Panc1 (cell line): Measurements from ENCODE around the gene PTPN2. TPM values are rescaled to one million over a fixed set of nuclear protein-coding genes. Genes with fewer than 3 reads are reported as not detected.
"Not testable (repeated sequence)": the region's sequence is repeated elsewhere in the genome, so short reads cannot be mapped to it uniquely, and the experiment has no call there.

ENCODE experiments used
- ATAC-seq: fragments of 200-7000 bp; cut with Tn5 transposase; 2 replicates; pipeline ENCODE4 v1.9.1; 2020; ENCODE audit warnings: mild to moderate bottlenecking, moderate library complexity
- BruUV-seq: library from RNA; stranded (reverse); fragments of 400-500 nt; replicated peaks from 2 replicates; lab custom pipeline; 2021; lab: Mats Ljungman, UMichigan
- CTCF ChIA-PET: fragments of 300-600 bp; sonication (Branson Sonifier 250); formaldehyde crosslinking; loops from one replicate; lab custom pipeline; 2022; ENCODE audit warnings: antibody characterized with exemption; lab: Charles Lee
- POLR2A ChIA-PET: fragments of 300-600 bp; sonication (Branson Sonifier 250); formaldehyde crosslinking; loops from one replicate; lab custom pipeline; 2022; ENCODE audit warnings: antibody characterized with exemption; lab: Charles Lee
- DNase-seq: peaks from one replicate; pipeline ENCODE4 v3.0.0-alpha.2; 2010; ENCODE audit warnings: low read depth, low spot score
- H3K27ac ChIP-seq: 2 replicates; pipeline ENCODE4 v1.5.1; 2011; ENCODE audit warnings: mild to moderate bottlenecking, low read length, inconsistent platforms
- H3K27me3 ChIP-seq: fragments of 200-500 bp; sonication (Bioruptor generic); 2 replicates; pipeline ENCODE4 v1.6.0; 2014; ENCODE audit warnings: low read length, inconsistent platforms; ENCODE audit not compliant: control insufficient read depth, insufficient read depth
- H3K36me3 ChIP-seq: fragments of 200-500 bp; sonication (Bioruptor generic); 2 replicates; pipeline ENCODE4 v1.5.1; 2014; ENCODE audit warnings: inconsistent platforms, mild to moderate bottlenecking, low read length, moderate library complexity; ENCODE audit not compliant: control insufficient read depth, insufficient read depth
- H3K4me1 ChIP-seq: 2 replicates; pipeline ENCODE4 v1.5.1; 2011; ENCODE audit warnings: inconsistent platforms, mild to moderate bottlenecking, low read length, moderate library complexity; ENCODE audit not compliant: control insufficient read depth, insufficient read depth
- H3K4me3 ChIP-seq, 2 experiments: 2 replicates each; pipeline ENCODE4 v1.5.1; 2011 to 2012; ENCODE audit warnings: low read depth in 2 of 2, low read length in 2 of 2, mild to moderate bottlenecking in 2 of 2, inconsistent platforms in 1 of 2, moderate library complexity in 1 of 2
- H3K9me3 ChIP-seq: fragments of 200-500 bp; sonication (Bioruptor generic); 2 replicates; pipeline ENCODE4 v1.5.1; 2014; ENCODE audit warnings: low read depth, mild to moderate bottlenecking, inconsistent platforms, low read length, moderate library complexity; ENCODE audit not compliant: control insufficient read depth, insufficient read depth
- POLR2AphosphoS5 ChIP-seq: IDR thresholded peaks from 2 replicates; pipeline ENCODE4 v1.6.1; 2012; ENCODE audit warnings: mild to moderate bottlenecking, low read depth, low read length, moderate library complexity
- SIN3A ChIP-seq: IDR thresholded peaks from 2 replicates; pipeline ENCODE4 v1.6.1; 2012; ENCODE audit warnings: low read depth, mild to moderate bottlenecking, low read length, moderate library complexity, borderline replicate concordance; ENCODE audit not compliant: insufficient read depth
- TCF7L2 ChIP-seq: IDR thresholded peaks from 2 replicates; pipeline ENCODE4 v1.6.1; 2011; ENCODE audit warnings: mild to moderate bottlenecking, low read depth, low read length, inconsistent platforms
- in situ Hi-C: cut with HindIII; loops from 2 replicates; pipeline ENCODE4 v1.10.0; 2016; ENCODE audit warnings: low sequenced_read_pairs, low pct_unique_long_range_greater_than_20kb
- intact Hi-C: fragments of 100-400 bp; cut with micrococcal nuclease; formaldehyde crosslinking; loops from one replicate; pipeline ENCODE4 v1.10.0; 2022; ENCODE audit not compliant: unreplicated experiment
- total RNA-seq: library from RNA; stranded (reverse); gene quantifications from one replicate; pipeline ENCODE4 v1.2.1, GENCODE V29; 2021; ENCODE audit not compliant: unreplicated experiment
- TF ChIP-seq, protein P1 (sequence below): fragments of 450-650 bp; IDR thresholded peaks from 2 replicates; pipeline ENCODE4 v1.5.1; 2017; ENCODE audit warnings: mild to moderate bottlenecking
- TF ChIP-seq, protein P2 (sequence below), 2 experiments: IDR thresholded peaks; 2 replicates each; pipeline ENCODE4 v1.6.1; 2011 to 2012; ENCODE audit warnings: low read depth in 2 of 2, control low read depth in 1 of 2, low read length in 1 of 2, mild to moderate bottlenecking in 1 of 2, moderate library complexity in 1 of 2; ENCODE audit not compliant: insufficient read depth in 1 of 2

PTPN2 gene
- total RNA-seq, 1 experiment from 2014 or later = 34.8 TPM

DNA sequence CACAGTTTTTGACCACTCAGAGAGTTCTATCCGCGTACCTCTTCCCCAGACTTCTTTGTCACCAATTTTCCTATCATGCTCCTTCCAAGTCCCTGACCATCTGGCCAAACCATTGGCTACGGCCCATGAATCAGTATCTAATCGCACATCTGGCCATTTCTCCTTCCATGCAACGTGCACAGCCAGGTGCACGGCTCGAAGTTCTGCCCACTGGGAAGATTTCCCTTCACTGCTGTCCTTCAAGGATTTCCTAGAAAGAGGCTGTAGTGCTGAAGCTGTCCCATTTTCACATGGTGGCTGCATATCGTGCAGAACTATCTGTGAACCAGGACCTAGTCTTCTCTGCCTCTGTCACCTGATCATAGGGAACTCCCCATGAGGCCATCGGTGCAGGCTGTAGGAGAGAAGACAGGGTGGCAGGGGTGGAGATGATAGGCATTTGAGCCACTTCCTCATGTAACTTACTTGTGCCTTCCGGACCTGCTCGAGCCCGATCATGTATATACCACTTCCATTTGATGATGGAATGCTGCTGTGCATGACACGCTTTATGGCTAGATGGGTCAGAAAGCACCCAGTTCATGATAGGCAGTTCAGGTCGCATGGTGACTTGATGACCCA is 127.3 kb downstream of the PTPN2 start:
- ATAC-seq, H3K27me3 ChIP-seq, H3K9me3 ChIP-seq, BruUV-seq, intact Hi-C loops, DNase-seq, in situ Hi-C loops, CTCF ChIA-PET, H3K27ac ChIP-seq, H3K4me1 ChIP-seq, H3K36me3 ChIP-seq, H3K4me3 ChIP-seq: not testable (repeated sequence)
- POLR2A ChIA-PET = interaction anchor here (0.6 kb wide), 1 partner anchor 28 kb away, joined by 4 read pairs; no protein-coding TSS in a partner anchor

DNA sequence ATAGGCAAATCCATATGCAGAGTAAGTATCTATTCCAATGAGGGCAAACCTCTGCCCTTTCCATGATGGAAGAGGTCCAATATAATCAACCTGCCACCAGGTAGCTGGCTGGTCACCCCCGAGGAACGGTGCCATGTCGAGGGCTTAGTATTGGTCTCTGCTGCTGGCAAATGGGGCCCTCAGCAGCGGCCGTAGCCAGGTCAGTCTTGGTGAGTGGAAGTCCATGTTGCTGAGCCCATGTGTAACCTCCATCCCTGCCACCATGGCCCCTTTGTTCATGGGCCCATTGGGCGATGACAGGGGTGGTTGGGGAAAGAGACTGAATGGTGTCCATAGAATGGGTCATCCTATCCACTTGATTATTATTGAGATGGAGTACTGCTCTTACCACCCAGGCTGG is 128.4 kb downstream of the PTPN2 start:
- H3K9me3 ChIP-seq, BruUV-seq, CTCF ChIA-PET, H3K4me3 ChIP-seq, H3K27ac ChIP-seq, H3K36me3 ChIP-seq, H3K4me1 ChIP-seq, DNase-seq, intact Hi-C loops, in situ Hi-C loops, H3K27me3 ChIP-seq, POLR2A ChIA-PET, ATAC-seq: not testable (repeated sequence)

DNA sequence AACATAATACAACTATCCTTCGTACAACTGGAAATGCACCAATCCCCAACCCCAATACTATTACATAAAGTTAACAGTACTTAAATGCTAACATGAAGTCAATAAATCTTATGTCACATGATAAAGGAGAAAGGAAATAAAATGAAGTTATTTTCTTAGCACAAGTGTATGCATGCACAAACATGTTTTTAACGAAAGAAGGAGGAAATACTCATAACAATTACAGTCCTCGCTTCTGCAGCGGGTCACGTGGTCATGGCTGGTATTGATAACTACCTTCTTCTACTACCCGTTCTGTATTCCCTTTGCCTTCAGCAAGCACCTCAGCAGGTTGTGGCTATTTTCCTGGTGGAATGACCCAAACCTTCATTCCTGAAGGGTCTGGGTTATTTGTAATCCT is 129.5 kb downstream of the PTPN2 start:
- POLR2A ChIA-PET = no interaction called here
- CTCF ChIA-PET = no interaction called here
- intact Hi-C loops = no loop called here
- in situ Hi-C loops = no loop called here
- H3K27ac ChIP-seq = no peak overlapping the region
- no peaks in the 10 kb centered on the region for H3K36me3 ChIP-seq
- ATAC-seq (no peak), DNase-seq (no peak)
- no peak overlapping the region for H3K4me3 ChIP-seq
- BruUV-seq = no TSS peak
- peaks cover 4% of the 10 kb centered on the region; the same call in 1 of the 2 replicates for H3K4me1 ChIP-seq
- H3K27me3 ChIP-seq = no peaks in the 10 kb centered on the region
- TF ChIP-seq, protein P1, sequence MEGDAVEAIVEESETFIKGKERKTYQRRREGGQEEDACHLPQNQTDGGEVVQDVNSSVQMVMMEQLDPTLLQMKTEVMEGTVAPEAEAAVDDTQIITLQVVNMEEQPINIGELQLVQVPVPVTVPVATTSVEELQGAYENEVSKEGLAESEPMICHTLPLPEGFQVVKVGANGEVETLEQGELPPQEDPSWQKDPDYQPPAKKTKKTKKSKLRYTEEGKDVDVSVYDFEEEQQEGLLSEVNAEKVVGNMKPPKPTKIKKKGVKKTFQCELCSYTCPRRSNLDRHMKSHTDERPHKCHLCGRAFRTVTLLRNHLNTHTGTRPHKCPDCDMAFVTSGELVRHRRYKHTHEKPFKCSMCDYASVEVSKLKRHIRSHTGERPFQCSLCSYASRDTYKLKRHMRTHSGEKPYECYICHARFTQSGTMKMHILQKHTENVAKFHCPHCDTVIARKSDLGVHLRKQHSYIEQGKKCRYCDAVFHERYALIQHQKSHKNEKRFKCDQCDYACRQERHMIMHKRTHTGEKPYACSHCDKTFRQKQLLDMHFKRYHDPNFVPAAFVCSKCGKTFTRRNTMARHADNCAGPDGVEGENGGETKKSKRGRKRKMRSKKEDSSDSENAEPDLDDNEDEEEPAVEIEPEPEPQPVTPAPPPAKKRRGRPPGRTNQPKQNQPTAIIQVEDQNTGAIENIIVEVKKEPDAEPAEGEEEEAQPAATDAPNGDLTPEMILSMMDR = no peak
- TF ChIP-seq TCF7L2 (no peak), SIN3A (no peak), POLR2AphosphoS5 (no peak)
- TF ChIP-seq, protein P2, sequence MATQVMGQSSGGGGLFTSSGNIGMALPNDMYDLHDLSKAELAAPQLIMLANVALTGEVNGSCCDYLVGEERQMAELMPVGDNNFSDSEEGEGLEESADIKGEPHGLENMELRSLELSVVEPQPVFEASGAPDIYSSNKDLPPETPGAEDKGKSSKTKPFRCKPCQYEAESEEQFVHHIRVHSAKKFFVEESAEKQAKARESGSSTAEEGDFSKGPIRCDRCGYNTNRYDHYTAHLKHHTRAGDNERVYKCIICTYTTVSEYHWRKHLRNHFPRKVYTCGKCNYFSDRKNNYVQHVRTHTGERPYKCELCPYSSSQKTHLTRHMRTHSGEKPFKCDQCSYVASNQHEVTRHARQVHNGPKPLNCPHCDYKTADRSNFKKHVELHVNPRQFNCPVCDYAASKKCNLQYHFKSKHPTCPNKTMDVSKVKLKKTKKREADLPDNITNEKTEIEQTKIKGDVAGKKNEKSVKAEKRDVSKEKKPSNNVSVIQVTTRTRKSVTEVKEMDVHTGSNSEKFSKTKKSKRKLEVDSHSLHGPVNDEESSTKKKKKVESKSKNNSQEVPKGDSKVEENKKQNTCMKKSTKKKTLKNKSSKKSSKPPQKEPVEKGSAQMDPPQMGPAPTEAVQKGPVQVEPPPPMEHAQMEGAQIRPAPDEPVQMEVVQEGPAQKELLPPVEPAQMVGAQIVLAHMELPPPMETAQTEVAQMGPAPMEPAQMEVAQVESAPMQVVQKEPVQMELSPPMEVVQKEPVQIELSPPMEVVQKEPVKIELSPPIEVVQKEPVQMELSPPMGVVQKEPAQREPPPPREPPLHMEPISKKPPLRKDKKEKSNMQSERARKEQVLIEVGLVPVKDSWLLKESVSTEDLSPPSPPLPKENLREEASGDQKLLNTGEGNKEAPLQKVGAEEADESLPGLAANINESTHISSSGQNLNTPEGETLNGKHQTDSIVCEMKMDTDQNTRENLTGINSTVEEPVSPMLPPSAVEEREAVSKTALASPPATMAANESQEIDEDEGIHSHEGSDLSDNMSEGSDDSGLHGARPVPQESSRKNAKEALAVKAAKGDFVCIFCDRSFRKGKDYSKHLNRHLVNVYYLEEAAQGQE (IDR thresholded peaks at IDR 0.05; ENCODE audit: insufficient read depth in 1 of 2, low read depth in 2 of 2, low read length in 1 of 2) = no peak
- no peaks in the 10 kb centered on the region for H3K9me3 ChIP-seq
